IPS-15b (cell line): ENCODE data around the gene IP6K1.

Experiments
- H3K27me3 ChIP-seq: one replicate; pipeline ENCODE4 v1.6.1; 2013; ENCODE audit warnings: low read length; ENCODE audit not compliant: control insufficient read depth, insufficient read depth
- H3K36me3 ChIP-seq: one replicate; pipeline ENCODE4 v1.6.1; 2013; ENCODE audit warnings: low read length; ENCODE audit not compliant: control insufficient read depth, insufficient read depth
- H3K4me1 ChIP-seq: one replicate; pipeline ENCODE4 v1.6.1; 2013; ENCODE audit warnings: mild to moderate bottlenecking, low read length; ENCODE audit not compliant: control insufficient read depth, insufficient read depth
- H3K4me3 ChIP-seq: one replicate; pipeline ENCODE4 v1.5.1; 2013; ENCODE audit warnings: low read depth, low read length
- H3K9ac ChIP-seq: one replicate; pipeline ENCODE4 v1.6.1; 2013; ENCODE audit warnings: low read depth, mild to moderate bottlenecking, low read length
- H3K9me3 ChIP-seq: one replicate; pipeline ENCODE4 v1.6.1; 2013; ENCODE audit warnings: mild to moderate bottlenecking, low read length; ENCODE audit not compliant: control insufficient read depth, insufficient read depth

IP6K1 gene

GRCh38 chr3:49804141-49805041 lies 18.0 kb upstream of the IP6K1 start:
- peak overlapping the region; percentile 22 for H3K4me3 ChIP-seq
- no peaks in the 10 kb centered on the region for H3K36me3 ChIP-seq
- peaks cover 5% of the 10 kb centered on the region for H3K4me1 ChIP-seq
- H3K27me3 ChIP-seq = peaks cover 22% of the 10 kb centered on the region
- H3K9ac ChIP-seq = no peak overlapping the region
- H3K9me3 ChIP-seq = no peaks in the 10 kb centered on the region

GRCh38 chr3:49803465-49804140 lies 17.3 kb upstream of the IP6K1 start:
- no peaks in the 10 kb centered on the region for H3K36me3 ChIP-seq
- peaks cover 22% of the 10 kb centered on the region for H3K27me3 ChIP-seq
- H3K9ac ChIP-seq = peak overlapping the region; percentile 37
- H3K9me3 ChIP-seq = no peaks in the 10 kb centered on the region
- H3K4me1 ChIP-seq = peaks cover 5% of the 10 kb centered on the region
- H3K4me3 ChIP-seq = peak overlapping the region; percentile 97

GRCh38 chr3:49802719-49803464 lies 16.6 kb upstream of the IP6K1 start, which contains the start of gene INKA1:
INKA1 (plus strand) TSS chr3:49803261; CDS start chr3:49803393, 132 bp downstream.
- peaks cover 22% of the 10 kb centered on the region for H3K27me3 ChIP-seq
- H3K4me1 ChIP-seq = peaks cover 5% of the 10 kb centered on the region
- H3K9me3 ChIP-seq = no peaks in the 10 kb centered on the region
- H3K36me3 ChIP-seq = no peaks in the 10 kb centered on the region
- H3K4me3 ChIP-seq = peak within 1 kb of the TSS; percentile 97
- H3K9ac ChIP-seq = peak within 1 kb of the TSS; percentile 54

GRCh38 chr3:49801160-49801559 lies 14.8 kb upstream of the IP6K1 start:
- Histone ChIP-seq H3K9me3 (no peaks in the 10 kb centered on the region), H3K36me3 (no peaks in the 10 kb centered on the region), H3K4me1 (peaks cover 5% of the 10 kb centered on the region), H3K9ac (no peak overlapping the region), H3K27me3 (peaks cover 22% of the 10 kb centered on the region), H3K4me3 (no peak overlapping the region)

GRCh38 chr3:49799761-49800160 lies 13.4 kb upstream of the IP6K1 start, which contains the start of gene CDHR4:
CDHR4 (minus strand) TSS chr3:49799873; CDS start chr3:49799812, 61 bp downstream.
- Histone ChIP-seq H3K4me3 (no peak within 1 kb of the TSS), H3K36me3 (no peaks in the 10 kb centered on the region), H3K9me3 (no peaks in the 10 kb centered on the region), H3K4me1 (peaks cover 2% of the 10 kb centered on the region), H3K27me3 (peaks cover 20% of the 10 kb centered on the region), H3K9ac (no peak within 1 kb of the TSS)

- Histone ChIP-seq H3K4me3 (no peak overlapping the region), H3K27me3 (peaks cover 14% of the 10 kb centered on the region), H3K36me3 (no peaks in the 10 kb centered on the region), H3K9ac (no peak overlapping the region), H3K9me3 (no peaks in the 10 kb centered on the region), H3K4me1 (peaks cover 2% of the 10 kb centered on the region)
Observed at GRCh38 chr3:49799105-49799504, 12.8 kb upstream of the IP6K1 start.

GRCh38 chr3:49794926-49795905 lies 8.9 kb upstream of the IP6K1 start:
- Histone ChIP-seq H3K9ac (no peak overlapping the region), H3K4me1 (no peaks in the 10 kb centered on the region), H3K9me3 (no peaks in the 10 kb centered on the region), H3K27me3 (no peaks in the 10 kb centered on the region), H3K36me3 (no peaks in the 10 kb centered on the region), H3K4me3 (no peak overlapping the region)

GRCh38 chr3:49794431-49794830 lies 8.1 kb upstream of the IP6K1 start:
- no peaks in the 10 kb centered on the region for H3K36me3 ChIP-seq
- peaks cover 3% of the 10 kb centered on the region for H3K4me1 ChIP-seq
- H3K9me3 ChIP-seq = no peaks in the 10 kb centered on the region
- no peak overlapping the region for H3K9ac ChIP-seq
- no peak overlapping the region for H3K4me3 ChIP-seq
- no peaks in the 10 kb centered on the region for H3K27me3 ChIP-seq

- H3K27me3 ChIP-seq = no peaks in the 10 kb centered on the region
- no peak overlapping the region for H3K9ac ChIP-seq
- H3K9me3 ChIP-seq = no peaks in the 10 kb centered on the region
- H3K36me3 ChIP-seq = no peaks in the 10 kb centered on the region
- H3K4me1 ChIP-seq = peaks cover 3% of the 10 kb centered on the region
- no peak overlapping the region for H3K4me3 ChIP-seq
Observed at GRCh38 chr3:49793486-49794085, 7.2 kb upstream of the IP6K1 start.

GRCh38 chr3:49792371-49793150 lies 6.2 kb upstream of the IP6K1 start:
- H3K4me3 ChIP-seq = no peak overlapping the region
- peaks cover 3% of the 10 kb centered on the region for H3K4me1 ChIP-seq
- H3K9me3 ChIP-seq = no peaks in the 10 kb centered on the region
- H3K27me3 ChIP-seq = no peaks in the 10 kb centered on the region
- no peaks in the 10 kb centered on the region for H3K36me3 ChIP-seq
- H3K9ac ChIP-seq = no peak overlapping the region
